ENCODE data around the gene FUT3. TPM values are rescaled to one million over a fixed set of nuclear protein-coding genes. Genes with fewer than 3 reads are reported as not detected.

FUT3 gene
- total and polyA plus RNA-seq, 4 donors, result 0.25 to 0.47 (median 0.27) TPM; not detected in 1

DNA sequence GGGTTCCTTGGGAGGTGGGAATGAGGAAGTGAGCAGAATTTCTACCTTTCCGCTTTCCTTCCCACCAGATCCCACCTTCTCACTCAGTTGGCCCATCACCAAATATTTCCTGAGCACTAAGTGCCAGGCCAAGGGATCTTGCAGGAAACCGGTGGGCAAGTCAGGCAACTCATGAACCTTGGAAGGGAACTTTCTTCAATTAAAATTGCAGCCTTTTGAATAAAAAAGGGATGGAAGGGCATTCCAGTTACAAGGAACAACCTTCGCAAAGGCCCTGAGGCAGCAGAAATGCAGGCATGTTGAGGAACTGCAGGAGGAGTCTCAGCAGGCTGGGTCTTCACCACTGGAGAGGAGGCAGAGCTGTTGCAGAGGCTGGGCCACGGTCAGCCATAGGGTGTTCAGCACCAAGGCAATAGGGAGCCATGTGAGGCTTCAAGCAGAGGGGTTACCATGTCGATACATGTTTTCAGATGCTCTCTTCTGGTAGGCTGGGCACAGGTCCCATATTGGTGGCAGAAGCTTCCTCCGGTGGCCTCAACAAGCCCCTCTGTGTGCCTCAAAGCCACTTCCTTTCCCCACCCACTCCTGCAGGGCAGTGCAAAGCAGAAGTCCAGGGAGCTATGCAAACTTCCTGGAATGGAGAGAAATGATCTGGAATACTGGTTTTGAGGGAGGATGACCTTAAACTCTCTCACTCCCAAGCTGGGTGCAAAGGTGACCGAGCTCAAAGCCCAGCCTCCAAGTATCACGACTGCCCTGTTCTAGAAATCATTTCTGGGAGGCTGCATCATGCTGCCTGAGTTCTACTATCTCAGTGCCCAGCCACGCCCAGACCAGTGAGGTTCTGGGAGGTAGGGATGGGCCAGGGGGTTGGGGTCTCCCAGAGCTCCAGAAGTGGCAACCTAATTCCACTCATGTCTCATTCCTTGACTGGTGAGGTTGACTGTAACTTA, 11.9 kb downstream of the FUT3 start, which contains the start of gene FUT6:
Gene FUT6 (minus strand): TSS at position 638 of the 953 bp plus-strand sequence. CDS start 7,135 bp downstream, outside the sequence.
- Histone ChIP-seq H3K27me3 (ENCODE audit: control insufficient read depth in 4 of 4, insufficient read depth in 4 of 4, low read length in 3 of 4) (no peaks in the 10 kb centered on the region), H3K27ac (ENCODE audit: low read depth in 1 of 2, low read length in 2 of 2) (peak within 1 kb of the TSS; percentile 13 to 32), H3K36me3 (ENCODE audit: control insufficient read depth in 4 of 4, insufficient read depth in 3 of 4, low read depth in 1 of 4, low read length in 3 of 4) (no peaks in the 10 kb centered on the region), H3K4me1 (ENCODE audit: control insufficient read depth in 4 of 4, insufficient read depth in 4 of 4, low read length in 3 of 4) (peaks cover 5 to 21% (median 19%) of the 10 kb centered on the region in 4 donors), H3K9me3 (ENCODE audit: control insufficient read depth in 4 of 4, low read length in 3 of 4) (no peaks in the 10 kb centered on the region), H3K9ac (ENCODE audit: low read depth in 1 of 2, low read length in 2 of 2) (no peak within 1 kb of the TSS), H3K4me3 (ENCODE audit: low read depth in 1 of 3, low read length in 3 of 3) (peak within 1 kb of the TSS in 2 of 3 donors; percentile 24 to 55)
- WGBS, result 60% methylated on average over 9 of the region's 9 CpGs
- TF ChIP-seq HNF4A (conservative IDR thresholded peaks at IDR 0.05) (peak; percentile 78 to 85), SP1 (IDR thresholded peaks at IDR 0.05) (peak; percentile 68), EGR1 (IDR thresholded peaks at IDR 0.05; ENCODE audit: low read depth in 2 of 2) (no peak), JUND (IDR thresholded peaks at IDR 0.05) (peak; percentile 23 to 29), YY1 (IDR thresholded peaks at IDR 0.05) (peak; percentile 15), GABPA (IDR thresholded peaks at IDR 0.05 in 1 of 2, conservative IDR thresholded peaks at IDR 0.05 in 1 of 2) (no peak), FOXA1 (IDR thresholded peaks at IDR 0.05) (no peak), RXRA (IDR thresholded peaks at IDR 0.05) (peak; percentile 81 to 86), FOXA2 (IDR thresholded peaks at IDR 0.05) (no peak), RAD21 (IDR thresholded peaks at IDR 0.05) (peak in 1 of 2 donors; percentile 47), NR2F2 (IDR thresholded peaks at IDR 0.05) (peak; percentile 14), TAF1 (conservative IDR thresholded peaks at IDR 0.05) (peak; percentile 73), HNF4G (IDR thresholded peaks at IDR 0.05) (no peak)
- TF ChIP-seq, protein P1, sequence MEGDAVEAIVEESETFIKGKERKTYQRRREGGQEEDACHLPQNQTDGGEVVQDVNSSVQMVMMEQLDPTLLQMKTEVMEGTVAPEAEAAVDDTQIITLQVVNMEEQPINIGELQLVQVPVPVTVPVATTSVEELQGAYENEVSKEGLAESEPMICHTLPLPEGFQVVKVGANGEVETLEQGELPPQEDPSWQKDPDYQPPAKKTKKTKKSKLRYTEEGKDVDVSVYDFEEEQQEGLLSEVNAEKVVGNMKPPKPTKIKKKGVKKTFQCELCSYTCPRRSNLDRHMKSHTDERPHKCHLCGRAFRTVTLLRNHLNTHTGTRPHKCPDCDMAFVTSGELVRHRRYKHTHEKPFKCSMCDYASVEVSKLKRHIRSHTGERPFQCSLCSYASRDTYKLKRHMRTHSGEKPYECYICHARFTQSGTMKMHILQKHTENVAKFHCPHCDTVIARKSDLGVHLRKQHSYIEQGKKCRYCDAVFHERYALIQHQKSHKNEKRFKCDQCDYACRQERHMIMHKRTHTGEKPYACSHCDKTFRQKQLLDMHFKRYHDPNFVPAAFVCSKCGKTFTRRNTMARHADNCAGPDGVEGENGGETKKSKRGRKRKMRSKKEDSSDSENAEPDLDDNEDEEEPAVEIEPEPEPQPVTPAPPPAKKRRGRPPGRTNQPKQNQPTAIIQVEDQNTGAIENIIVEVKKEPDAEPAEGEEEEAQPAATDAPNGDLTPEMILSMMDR (IDR thresholded peaks at IDR 0.05; ENCODE audit: low read depth, low read length, missing input control), result no peak
- TF ChIP-seq, protein P2, sequence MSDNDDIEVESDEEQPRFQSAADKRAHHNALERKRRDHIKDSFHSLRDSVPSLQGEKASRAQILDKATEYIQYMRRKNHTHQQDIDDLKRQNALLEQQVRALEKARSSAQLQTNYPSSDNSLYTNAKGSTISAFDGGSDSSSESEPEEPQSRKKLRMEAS (IDR thresholded peaks at IDR 0.05), result peak; percentile 41
- TF ChIP-seq, protein P3, sequence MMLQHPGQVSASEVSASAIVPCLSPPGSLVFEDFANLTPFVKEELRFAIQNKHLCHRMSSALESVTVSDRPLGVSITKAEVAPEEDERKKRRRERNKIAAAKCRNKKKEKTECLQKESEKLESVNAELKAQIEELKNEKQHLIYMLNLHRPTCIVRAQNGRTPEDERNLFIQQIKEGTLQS (IDR thresholded peaks at IDR 0.05), result peak; percentile 55
- TF ChIP-seq, protein P4, sequence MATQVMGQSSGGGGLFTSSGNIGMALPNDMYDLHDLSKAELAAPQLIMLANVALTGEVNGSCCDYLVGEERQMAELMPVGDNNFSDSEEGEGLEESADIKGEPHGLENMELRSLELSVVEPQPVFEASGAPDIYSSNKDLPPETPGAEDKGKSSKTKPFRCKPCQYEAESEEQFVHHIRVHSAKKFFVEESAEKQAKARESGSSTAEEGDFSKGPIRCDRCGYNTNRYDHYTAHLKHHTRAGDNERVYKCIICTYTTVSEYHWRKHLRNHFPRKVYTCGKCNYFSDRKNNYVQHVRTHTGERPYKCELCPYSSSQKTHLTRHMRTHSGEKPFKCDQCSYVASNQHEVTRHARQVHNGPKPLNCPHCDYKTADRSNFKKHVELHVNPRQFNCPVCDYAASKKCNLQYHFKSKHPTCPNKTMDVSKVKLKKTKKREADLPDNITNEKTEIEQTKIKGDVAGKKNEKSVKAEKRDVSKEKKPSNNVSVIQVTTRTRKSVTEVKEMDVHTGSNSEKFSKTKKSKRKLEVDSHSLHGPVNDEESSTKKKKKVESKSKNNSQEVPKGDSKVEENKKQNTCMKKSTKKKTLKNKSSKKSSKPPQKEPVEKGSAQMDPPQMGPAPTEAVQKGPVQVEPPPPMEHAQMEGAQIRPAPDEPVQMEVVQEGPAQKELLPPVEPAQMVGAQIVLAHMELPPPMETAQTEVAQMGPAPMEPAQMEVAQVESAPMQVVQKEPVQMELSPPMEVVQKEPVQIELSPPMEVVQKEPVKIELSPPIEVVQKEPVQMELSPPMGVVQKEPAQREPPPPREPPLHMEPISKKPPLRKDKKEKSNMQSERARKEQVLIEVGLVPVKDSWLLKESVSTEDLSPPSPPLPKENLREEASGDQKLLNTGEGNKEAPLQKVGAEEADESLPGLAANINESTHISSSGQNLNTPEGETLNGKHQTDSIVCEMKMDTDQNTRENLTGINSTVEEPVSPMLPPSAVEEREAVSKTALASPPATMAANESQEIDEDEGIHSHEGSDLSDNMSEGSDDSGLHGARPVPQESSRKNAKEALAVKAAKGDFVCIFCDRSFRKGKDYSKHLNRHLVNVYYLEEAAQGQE (IDR thresholded peaks at IDR 0.05), result peak; percentile 52
- TF ChIP-seq, protein P5, sequence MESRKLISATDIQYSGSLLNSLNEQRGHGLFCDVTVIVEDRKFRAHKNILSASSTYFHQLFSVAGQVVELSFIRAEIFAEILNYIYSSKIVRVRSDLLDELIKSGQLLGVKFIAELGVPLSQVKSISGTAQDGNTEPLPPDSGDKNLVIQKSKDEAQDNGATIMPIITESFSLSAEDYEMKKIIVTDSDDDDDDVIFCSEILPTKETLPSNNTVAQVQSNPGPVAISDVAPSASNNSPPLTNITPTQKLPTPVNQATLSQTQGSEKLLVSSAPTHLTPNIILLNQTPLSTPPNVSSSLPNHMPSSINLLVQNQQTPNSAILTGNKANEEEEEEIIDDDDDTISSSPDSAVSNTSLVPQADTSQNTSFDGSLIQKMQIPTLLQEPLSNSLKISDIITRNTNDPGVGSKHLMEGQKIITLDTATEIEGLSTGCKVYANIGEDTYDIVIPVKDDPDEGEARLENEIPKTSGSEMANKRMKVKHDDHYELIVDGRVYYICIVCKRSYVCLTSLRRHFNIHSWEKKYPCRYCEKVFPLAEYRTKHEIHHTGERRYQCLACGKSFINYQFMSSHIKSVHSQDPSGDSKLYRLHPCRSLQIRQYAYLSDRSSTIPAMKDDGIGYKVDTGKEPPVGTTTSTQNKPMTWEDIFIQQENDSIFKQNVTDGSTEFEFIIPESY (IDR thresholded peaks at IDR 0.05), result no peak
- no peak for DNase-seq (ENCODE audit: low spot score)
